ENCODE results near the gene TMC1.

The TMC1 gene

DNA sequence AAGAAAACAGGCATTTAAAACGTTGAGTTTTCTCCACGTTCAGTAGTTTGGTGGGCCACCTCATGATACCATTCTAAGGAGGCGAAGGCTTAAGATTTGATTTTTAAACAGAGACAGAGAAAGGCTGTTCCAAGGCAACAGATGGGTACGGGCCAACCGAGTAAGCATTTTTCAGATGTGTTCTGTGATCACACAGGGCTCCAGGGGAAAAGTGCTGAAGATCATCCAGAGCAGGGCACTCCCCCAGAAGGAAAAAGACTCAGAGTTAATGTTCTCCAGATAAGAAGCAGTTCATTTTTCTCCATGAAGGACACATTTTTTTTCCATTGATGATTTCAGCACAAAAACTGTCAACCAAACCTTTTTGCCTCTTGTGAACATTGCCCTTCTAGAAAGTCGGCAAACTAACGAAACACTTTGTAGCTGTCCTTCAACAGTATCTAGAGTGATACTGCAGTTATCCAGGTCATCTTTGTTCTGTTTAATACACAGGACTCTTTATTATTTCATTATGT, 292.7 kb downstream of the TMC1 start:
- TF ChIP-seq KLF10 (tag by site-specific recombination; IDR thresholded peaks at IDR 0.05) (no peak), WT1 (tag by site-specific recombination; IDR thresholded peaks at IDR 0.05) (no peak), ZNF354C (tag by site-specific recombination; IDR thresholded peaks at IDR 0.05; ENCODE audit: borderline replicate concordance, low read depth) (no peak), GLIS1 (tag by site-specific recombination; IDR thresholded peaks at IDR 0.05) (no peak), ZNF335 (tag by site-specific recombination; conservative IDR thresholded peaks at IDR 0.05) (no peak), ZNF488 (tag by site-specific recombination; IDR thresholded peaks at IDR 0.05) (no peak), ZNF121 (tag by site-specific recombination; IDR thresholded peaks at IDR 0.05) (no peak)
- TF ChIP-seq, protein P1, sequence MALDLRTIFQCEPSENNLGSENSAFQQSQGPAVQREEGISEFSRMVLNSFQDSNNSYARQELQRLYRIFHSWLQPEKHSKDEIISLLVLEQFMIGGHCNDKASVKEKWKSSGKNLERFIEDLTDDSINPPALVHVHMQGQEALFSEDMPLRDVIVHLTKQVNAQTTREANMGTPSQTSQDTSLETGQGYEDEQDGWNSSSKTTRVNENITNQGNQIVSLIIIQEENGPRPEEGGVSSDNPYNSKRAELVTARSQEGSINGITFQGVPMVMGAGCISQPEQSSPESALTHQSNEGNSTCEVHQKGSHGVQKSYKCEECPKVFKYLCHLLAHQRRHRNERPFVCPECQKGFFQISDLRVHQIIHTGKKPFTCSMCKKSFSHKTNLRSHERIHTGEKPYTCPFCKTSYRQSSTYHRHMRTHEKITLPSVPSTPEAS (tag by site-specific recombination; IDR thresholded peaks at IDR 0.05) = no peak
- Histone ChIP-seq H3K27ac (ENCODE audit: extremely low read depth, low read depth, low read length) (no peak overlapping the region), H3K9me3 (ENCODE audit: control insufficient read depth, insufficient read depth, low read depth, low read length) (no peaks in the 10 kb centered on the region), H3K4me3 (ENCODE audit: low read depth, low read length) (no peak overlapping the region), H3K36me3 (ENCODE audit: control insufficient read depth in 2 of 2, insufficient read depth in 1 of 2, low read length in 2 of 2) (no peaks in the 10 kb centered on the region), H3K4me1 (ENCODE audit: control insufficient read depth, insufficient read depth, low read length) (no peaks in the 10 kb centered on the region)
- CTCF ChIA-PET = interaction anchor here (1.3 kb wide), 1 partner anchor 9 kb away, joined by 6 read pairs; no protein-coding TSS in a partner anchor
- POLR2A ChIA-PET = no interaction called here

GRCh38 chr9:72816666-72817065, 295.3 kb downstream of the TMC1 start:
- H3K36me3 ChIP-seq (ENCODE audit: control insufficient read depth in 2 of 2, insufficient read depth in 1 of 2, low read length in 2 of 2) = no peaks in the 10 kb centered on the region
- CTCF ChIA-PET = no interaction called here
- H3K9me3 ChIP-seq (ENCODE audit: control insufficient read depth, insufficient read depth, low read depth, low read length) = no peaks in the 10 kb centered on the region
- no peak overlapping the region for H3K4me3 ChIP-seq (ENCODE audit: low read depth, low read length)
- no peak overlapping the region for H3K27ac ChIP-seq (ENCODE audit: extremely low read depth, low read depth, low read length)
- no peaks in the 10 kb centered on the region for H3K4me1 ChIP-seq (ENCODE audit: control insufficient read depth, insufficient read depth, low read length)
- TF ChIP-seq ZNF324 (tag by site-specific recombination; IDR thresholded peaks at IDR 0.05) = no peak
- TF ChIP-seq WT1 (tag by site-specific recombination; IDR thresholded peaks at IDR 0.05) = no peak
- no peak for TF ChIP-seq AEBP2 (tag by site-specific recombination; IDR thresholded peaks at IDR 0.05; ENCODE audit: borderline replicate concordance)
- TF ChIP-seq ZNF211 (tag by site-specific recombination; IDR thresholded peaks at IDR 0.05; ENCODE audit: low read depth) = no peak
- TF ChIP-seq, protein P2, sequence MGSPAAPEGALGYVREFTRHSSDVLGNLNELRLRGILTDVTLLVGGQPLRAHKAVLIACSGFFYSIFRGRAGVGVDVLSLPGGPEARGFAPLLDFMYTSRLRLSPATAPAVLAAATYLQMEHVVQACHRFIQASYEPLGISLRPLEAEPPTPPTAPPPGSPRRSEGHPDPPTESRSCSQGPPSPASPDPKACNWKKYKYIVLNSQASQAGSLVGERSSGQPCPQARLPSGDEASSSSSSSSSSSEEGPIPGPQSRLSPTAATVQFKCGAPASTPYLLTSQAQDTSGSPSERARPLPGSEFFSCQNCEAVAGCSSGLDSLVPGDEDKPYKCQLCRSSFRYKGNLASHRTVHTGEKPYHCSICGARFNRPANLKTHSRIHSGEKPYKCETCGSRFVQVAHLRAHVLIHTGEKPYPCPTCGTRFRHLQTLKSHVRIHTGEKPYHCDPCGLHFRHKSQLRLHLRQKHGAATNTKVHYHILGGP (tag by site-specific recombination; IDR thresholded peaks at IDR 0.05) = no peak
- TF ChIP-seq ZNF394 (tag by site-specific recombination; IDR thresholded peaks at IDR 0.05; ENCODE audit: borderline replicate concordance) = no peak
- no peak for TF ChIP-seq ZNF391 (tag by site-specific recombination; IDR thresholded peaks at IDR 0.05; ENCODE audit: borderline replicate concordance, low read depth)
- TF ChIP-seq ZNF302 (tag by site-specific recombination; IDR thresholded peaks at IDR 0.05; ENCODE audit: low read depth) = no peak
- no peak for TF ChIP-seq YY2 (tag by site-specific recombination; IDR thresholded peaks at IDR 0.05)
- no peak for TF ChIP-seq REPIN1 (tag by site-specific recombination; IDR thresholded peaks at IDR 0.05; ENCODE audit: low read depth)
- no peak for TF ChIP-seq ZNF621 (tag by site-specific recombination; IDR thresholded peaks at IDR 0.05)
- no peak for TF ChIP-seq KLF9 (tag by site-specific recombination; IDR thresholded peaks at IDR 0.05; ENCODE audit: low read depth)
- TF ChIP-seq ZNF513 (tag by site-specific recombination; IDR thresholded peaks at IDR 0.05) = no peak
- no peak for TF ChIP-seq ZNF2 (tag by site-specific recombination; IDR thresholded peaks at IDR 0.05)
- no peak for TF ChIP-seq ZNF24 (tag by site-specific recombination; IDR thresholded peaks at IDR 0.05)
- POLR2A ChIA-PET = no interaction called here
